Gastrocnemius medialis (tissue), 4 donors: ENCODE results near the gene HDGF. TPM values are rescaled to one million over a fixed set of nuclear protein-coding genes. Genes with fewer than 3 reads are reported as not detected.

Source experiments
- ATAC-seq, 2 donors: fragments of 150-250 bp; one replicate each; pipeline ENCODE4 v1.9.1; 2016
- DNase-seq, 2 donors: peaks; one replicate each; pipeline ENCODE4 v3.0.0-alpha.2; 2019
- H3K27ac ChIP-seq, 4 donors: fragments of 200-600 bp; sonication (generic); 1 replicate in 1 of 4; 2 replicates in 3 of 4; pipeline ENCODE4 v1.5.1; 2016 to 2018; ENCODE audit warnings: mild to moderate bottlenecking in 2 of 4, moderate library complexity in 1 of 4
- H3K27me3 ChIP-seq, 3 donors: fragments of 200-600 bp; sonication (generic) in 2 of 3; 1 replicate in 1 of 3; 2 replicates in 2 of 3; pipeline versions ENCODE4 v1.5.1 to v1.6.0; 2016 to 2019; ENCODE audit warnings: mild to moderate bottlenecking in 1 of 3, moderate library complexity in 1 of 3
- H3K36me3 ChIP-seq, 2 donors: fragments of 200-600 bp; sonication (generic) in 1 of 2; one replicate each; pipeline ENCODE4 v1.5.1; 2017 to 2018
- H3K4me1 ChIP-seq, 2 donors: fragments of 200-600 bp; sonication (generic) in 1 of 2; one replicate each; pipeline ENCODE4 v1.5.1; 2016 to 2017; ENCODE audit warnings: mild to moderate bottlenecking in 2 of 2
- H3K4me3 ChIP-seq, 4 donors: fragments of 200-600 bp; sonication (generic) in 3 of 4; 1 replicate in 1 of 4; 2 replicates in 3 of 4; pipeline ENCODE4 v1.5.1; 2016 to 2019; ENCODE audit warnings: mild to moderate bottlenecking in 2 of 4
- H3K9me3 ChIP-seq, 3 donors: fragments of 200-600 bp; sonication (generic) in 2 of 3; 1 replicate in 1 of 3; 2 replicates in 2 of 3; pipeline ENCODE4 v1.5.1; 2016 to 2019
- POLR2A ChIP-seq, 2 donors: fragments of 450-650 bp; IDR thresholded peaks; one replicate each; pipeline ENCODE4 v1.6.1; 2017; ENCODE audit warnings: antibody characterized with exemption in 2 of 2, mild to moderate bottlenecking in 2 of 2, moderate library complexity in 2 of 2
- in situ Hi-C, 4 donors: fragments of 200-750 bp; cut with MboI; loops; one replicate each; pipeline versions ENCODE4 v1.15.0 to v1.8.0; 2017; ENCODE audit warnings: low sequenced_read_pairs in 4 of 4
- intact Hi-C: fragments of 100-400 bp; cut with DNase I; formaldehyde crosslinking; loops from one replicate; pipeline ENCODE4 v1.15.1; 2023; ENCODE audit warnings: low total_unique reads
- total RNA-seq, 4 donors: library from RNA; depleted of rRNA; stranded (reverse); fragments of >200 nt; gene quantifications; one replicate each; pipeline versions ENCODE4 v1.1.0 to v1.2.3, GENCODE V29; 2016
- TF ChIP-seq, protein P1 (sequence below), 5 experiments: fragments of 450-650 bp in 3 of 5; fragments of 200-600 bp in 2 of 5; sonication (generic) in 2 of 5; IDR thresholded peaks in 4 of 5; conservative IDR thresholded peaks in 1 of 5; 1 replicate in 4 of 5; 2 replicates in 1 of 5; pipeline ENCODE4 v1.5.1; 2016 to 2019; ENCODE audit warnings: antibody characterized with exemption in 5 of 5, mild to moderate bottlenecking in 3 of 5, moderate library complexity in 3 of 5

The HDGF gene
- total RNA-seq, 4 donors from 2014 or later: 154 to 281 (median 240) TPM

DNA sequence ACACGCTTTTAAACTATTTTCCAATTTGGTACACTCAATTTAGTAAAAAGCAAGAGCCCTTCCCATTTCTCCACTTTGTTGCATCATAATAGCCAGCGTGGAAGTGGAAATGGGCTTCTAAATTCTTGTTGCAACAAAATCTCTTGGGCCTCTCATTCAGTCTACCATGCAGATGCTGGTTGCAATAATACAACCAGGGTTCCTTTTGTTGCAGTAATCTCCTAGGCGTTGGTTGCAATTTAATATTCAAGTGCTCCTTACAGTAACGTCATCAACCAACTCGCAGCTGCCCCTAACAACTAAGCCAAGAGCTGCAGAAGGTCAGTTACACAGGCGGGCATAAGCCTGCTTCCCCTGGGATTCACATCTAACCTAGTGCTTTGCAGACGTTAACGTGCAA lies 2.7 kb upstream of the HDGF start:
- intact Hi-C loops: no loop called here
- DNase-seq (peak in 1 of 2 donors; percentile 56), ATAC-seq (peak in 1 of 2 donors; percentile 13)
- in situ Hi-C loops: no loop called here
- Histone ChIP-seq H3K36me3 (no peaks in the 10 kb centered on the region), H3K27ac (peak overlapping the region in 3 of 4 donors; percentile 41 to 100 (median 100)), H3K27me3 (no peaks in the 10 kb centered on the region), H3K4me1 (peaks cover 31 to 35% of the 10 kb centered on the region in 2 donors), H3K9me3 (no peaks in the 10 kb centered on the region), H3K4me3 (no peak overlapping the region)
- TF ChIP-seq, protein P1, sequence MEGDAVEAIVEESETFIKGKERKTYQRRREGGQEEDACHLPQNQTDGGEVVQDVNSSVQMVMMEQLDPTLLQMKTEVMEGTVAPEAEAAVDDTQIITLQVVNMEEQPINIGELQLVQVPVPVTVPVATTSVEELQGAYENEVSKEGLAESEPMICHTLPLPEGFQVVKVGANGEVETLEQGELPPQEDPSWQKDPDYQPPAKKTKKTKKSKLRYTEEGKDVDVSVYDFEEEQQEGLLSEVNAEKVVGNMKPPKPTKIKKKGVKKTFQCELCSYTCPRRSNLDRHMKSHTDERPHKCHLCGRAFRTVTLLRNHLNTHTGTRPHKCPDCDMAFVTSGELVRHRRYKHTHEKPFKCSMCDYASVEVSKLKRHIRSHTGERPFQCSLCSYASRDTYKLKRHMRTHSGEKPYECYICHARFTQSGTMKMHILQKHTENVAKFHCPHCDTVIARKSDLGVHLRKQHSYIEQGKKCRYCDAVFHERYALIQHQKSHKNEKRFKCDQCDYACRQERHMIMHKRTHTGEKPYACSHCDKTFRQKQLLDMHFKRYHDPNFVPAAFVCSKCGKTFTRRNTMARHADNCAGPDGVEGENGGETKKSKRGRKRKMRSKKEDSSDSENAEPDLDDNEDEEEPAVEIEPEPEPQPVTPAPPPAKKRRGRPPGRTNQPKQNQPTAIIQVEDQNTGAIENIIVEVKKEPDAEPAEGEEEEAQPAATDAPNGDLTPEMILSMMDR (IDR thresholded peaks at IDR 0.05 in 4 of 5, conservative IDR thresholded peaks at IDR 0.05 in 1 of 5): no peak
- no peak for TF ChIP-seq POLR2A (IDR thresholded peaks at IDR 0.05)

DNA sequence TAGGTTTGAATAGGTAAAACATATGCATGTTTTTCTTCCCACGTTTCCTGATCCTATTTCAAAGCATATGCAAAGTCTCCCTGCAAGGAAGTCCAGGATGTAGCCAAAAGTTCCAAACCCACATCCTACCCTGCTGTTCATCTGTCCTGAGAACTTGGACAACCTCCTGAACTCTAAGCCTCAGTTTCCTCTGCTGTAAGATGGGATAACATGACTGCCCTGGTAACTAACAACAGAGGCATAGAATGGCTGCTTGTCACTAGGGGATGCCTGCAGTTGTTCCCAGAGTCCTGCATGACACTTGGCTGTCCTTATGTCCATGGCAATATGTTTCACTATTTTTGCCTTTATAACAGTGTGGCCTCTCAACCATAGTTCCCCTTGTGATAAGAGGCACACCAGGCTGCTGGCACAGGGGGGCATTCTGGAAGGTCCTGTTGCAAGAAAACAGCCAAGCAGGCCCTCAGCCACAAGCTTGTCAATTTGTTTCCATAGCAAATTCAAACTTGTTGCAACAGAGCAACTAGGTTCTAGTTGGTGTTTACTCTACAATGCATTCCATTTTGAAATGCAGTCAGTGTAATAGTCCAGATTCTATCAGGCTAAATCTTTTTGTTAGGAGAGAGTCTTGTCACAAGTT lies 1.5 kb upstream of the HDGF start:
- Histone ChIP-seq H3K9me3 (no peaks in the 10 kb centered on the region), H3K27ac (peak overlapping the region; percentile 94 to 100 (median 100)), H3K36me3 (no peaks in the 10 kb centered on the region), H3K27me3 (no peaks in the 10 kb centered on the region), H3K4me1 (peaks cover 39 to 48% of the 10 kb centered on the region in 2 donors), H3K4me3 (peak overlapping the region; percentile 86 to 100 (median 96))
- intact Hi-C loops (no loop called here), in situ Hi-C loops (no loop called here)
- ATAC-seq: no peak
- TF ChIP-seq, protein P1 (IDR thresholded peaks at IDR 0.05 in 4 of 5, conservative IDR thresholded peaks at IDR 0.05 in 1 of 5): no peak
- TF ChIP-seq POLR2A (IDR thresholded peaks at IDR 0.05): no peak
- no peak for DNase-seq

DNA sequence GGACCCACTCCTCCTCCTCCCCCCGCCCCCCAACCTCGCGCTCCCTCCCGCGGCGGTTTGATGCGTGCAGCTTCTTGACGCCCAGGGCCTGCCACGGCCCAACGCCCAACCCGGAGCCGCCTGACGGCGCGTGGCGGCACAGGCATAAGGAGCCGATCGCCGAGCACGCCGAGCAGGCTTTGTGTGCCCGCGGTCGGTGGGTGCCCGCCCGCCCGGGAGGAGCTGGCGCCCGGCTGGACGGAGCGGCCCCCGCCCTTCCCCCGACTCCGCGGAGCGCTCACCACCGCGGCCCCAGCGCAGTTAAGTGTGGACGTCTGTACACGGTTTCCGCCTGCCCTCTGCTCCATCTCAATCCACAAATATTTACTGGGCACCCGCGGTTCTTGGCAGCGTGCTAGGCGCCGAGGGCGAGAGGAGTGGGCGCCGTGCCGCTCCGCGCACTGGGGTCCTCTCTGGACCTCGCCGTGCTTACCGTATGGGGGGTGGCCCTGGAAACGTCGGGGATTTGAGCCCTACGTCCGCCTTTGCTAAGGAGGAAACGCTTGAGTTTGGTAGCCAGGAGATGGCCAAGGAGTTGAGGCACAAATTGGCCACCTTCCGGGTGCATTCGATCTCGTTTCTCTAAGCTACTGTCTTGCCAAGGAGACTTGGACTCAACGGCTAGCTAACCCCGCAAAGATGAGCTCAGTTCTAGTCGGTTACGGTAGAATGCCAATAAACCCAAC lies 444 bp upstream of the HDGF start:
- in situ Hi-C loops: no loop called here

DNA sequence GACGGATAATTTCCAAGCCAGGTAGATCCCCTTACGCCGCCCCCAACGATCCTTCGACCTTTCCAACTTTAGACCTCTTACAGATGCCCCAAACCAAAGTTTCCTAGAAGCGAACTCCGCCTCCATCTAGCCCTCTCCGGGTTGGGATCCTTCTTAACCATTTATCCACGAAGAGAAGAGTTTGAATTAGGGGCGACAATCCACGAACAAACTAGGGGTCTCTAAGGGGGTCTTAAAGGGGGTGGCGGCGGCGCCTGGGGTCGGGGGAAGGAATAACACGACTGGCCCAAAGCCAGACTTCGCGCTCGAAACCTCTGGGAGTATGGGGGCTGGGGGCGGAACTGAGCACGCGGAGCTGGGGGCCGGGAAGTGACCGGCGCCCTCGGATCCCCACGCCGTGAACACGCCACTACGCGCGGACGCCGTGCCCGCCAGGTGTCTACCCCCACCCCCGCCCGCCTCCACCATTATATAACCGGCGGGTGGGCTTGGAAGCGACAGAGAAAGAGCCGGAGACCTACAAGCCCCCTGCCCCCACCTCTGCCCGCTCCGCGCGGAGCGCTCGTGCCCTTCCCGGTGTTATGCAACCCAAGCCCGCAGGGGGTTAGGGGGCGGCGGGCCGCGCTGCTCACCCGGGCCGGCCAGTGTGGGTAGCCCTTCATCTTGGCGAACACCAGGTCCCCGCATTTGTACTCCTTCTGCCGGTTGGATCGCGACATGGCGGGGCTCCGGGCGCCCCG lies 594 bp downstream of the HDGF start:
- intact Hi-C loops: loop anchor here (1.0 kb wide), 2 partner anchors 16 to 23 kb away; partner anchors contain the start of genes ISG20L2, METTL25B and PRCC
- H3K27ac ChIP-seq: peak overlapping the region; percentile 94 to 100 (median 100)
- DNase-seq (peak in 1 of 2 donors; percentile 69), ATAC-seq (peak; percentile 11 to 18)
- in situ Hi-C loops: no loop called here
- no peaks in the 10 kb centered on the region for H3K27me3 ChIP-seq
- peak overlapping the region; percentile 86 to 100 (median 96) for H3K4me3 ChIP-seq
- H3K4me1 ChIP-seq: peaks cover 52 to 61% of the 10 kb centered on the region in 2 donors
- peak in 1 of 2 donors; percentile 35 for TF ChIP-seq POLR2A (IDR thresholded peaks at IDR 0.05)
- TF ChIP-seq, protein P1 (IDR thresholded peaks at IDR 0.05 in 4 of 5, conservative IDR thresholded peaks at IDR 0.05 in 1 of 5): peak in 2 of 5 experiments; percentile 23 to 26
- H3K9me3 ChIP-seq: no peaks in the 10 kb centered on the region
- H3K36me3 ChIP-seq: no peaks in the 10 kb centered on the region

More for the DNA sequence above, 444 bp upstream of the HDGF start:
- Histone ChIP-seq H3K4me1 (peaks cover 46 to 55% of the 10 kb centered on the region in 2 donors), H3K36me3 (no peaks in the 10 kb centered on the region), H3K9me3 (no peaks in the 10 kb centered on the region), H3K27me3 (no peaks in the 10 kb centered on the region), H3K27ac (peak overlapping the region; percentile 94 to 100 (median 100)), H3K4me3 (peak overlapping the region; percentile 86 to 100 (median 96))
- peak; percentile 57 to 63 for ATAC-seq
- DNase-seq: peak; percentile 99
- intact Hi-C loops: loop anchor here (1.0 kb wide), 2 partner anchors 15 to 24 kb away; partner anchors contain the start of genes ISG20L2, METTL25B and PRCC
- TF ChIP-seq, protein P1 (IDR thresholded peaks at IDR 0.05 in 4 of 5, conservative IDR thresholded peaks at IDR 0.05 in 1 of 5): no peak
- TF ChIP-seq POLR2A (IDR thresholded peaks at IDR 0.05): peak; percentile 79 to 88
